OCI-LY7 (cell line): ENCODE data around the gene SMIM12.
A peak's percentile ranks its signal among the peaks of the same experiment; 100 is the strongest.

Source experiments
- CTCF ChIP-seq: fragments of 200-600 bp; sonication (generic); conservative IDR thresholded peaks from 2 replicates; pipeline ENCODE4 v1.5.1; 2014; ENCODE audit warnings: mild to moderate bottlenecking, antibody characterized with exemption, low read length, moderate library complexity, mixed read lengths
- EZH2phosphoT487 ChIP-seq: fragments of 200-600 bp; sonication (generic); IDR thresholded peaks from 2 replicates; pipeline ENCODE4 v1.6.1; 2018; ENCODE audit warnings: low read depth, borderline replicate concordance, mild to moderate bottlenecking, mixed run types, antibody characterized with exemption, low read length, moderate library complexity, mixed read lengths

DNA sequence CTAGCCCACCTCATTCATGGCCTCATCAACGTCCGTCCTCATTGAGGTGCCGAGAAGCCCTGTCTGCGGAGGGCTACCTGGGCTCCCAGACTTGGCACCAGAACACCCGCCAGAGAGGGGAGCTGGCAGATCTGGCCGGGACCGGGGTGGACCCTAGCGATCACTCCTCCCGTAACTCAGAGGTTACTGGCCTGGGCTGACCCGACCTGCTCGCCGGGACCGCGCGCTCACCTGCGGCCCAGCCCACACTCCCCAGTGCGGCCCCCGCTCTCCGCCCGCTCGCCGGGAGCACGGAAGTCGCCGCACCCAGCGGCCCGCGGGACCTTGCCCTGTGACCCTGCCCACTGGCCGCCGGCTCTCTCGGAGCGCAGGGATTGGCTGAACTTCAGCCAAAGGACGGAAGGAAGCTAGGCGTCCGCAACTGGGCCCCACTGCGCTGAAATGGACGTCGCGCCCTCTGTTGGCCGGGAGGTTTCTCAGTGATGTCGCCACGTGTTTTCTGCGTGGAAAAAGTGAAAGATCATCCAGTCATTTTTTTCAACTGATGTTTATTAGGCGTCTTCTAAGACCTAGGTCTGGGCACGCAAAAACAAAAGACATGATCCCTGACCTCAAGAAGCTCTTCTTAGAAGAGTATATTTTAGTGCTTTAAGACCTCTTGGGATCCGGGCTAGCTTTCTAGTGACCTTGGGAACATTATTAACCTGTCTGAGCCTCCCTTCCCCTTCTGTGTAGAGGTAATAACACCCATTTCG is at the start of gene SMIM12:
- TF ChIP-seq CTCF (peak; percentile 87), EZH2phosphoT487 (no peak)
